ENCODE results near the gene VWA3A. TPM values are rescaled to one million over a fixed set of nuclear protein-coding genes. Genes with fewer than 3 reads are reported as not detected.
"Not testable (repeated sequence)": the region's sequence is repeated elsewhere in the genome, so short reads cannot be mapped to it uniquely, and the experiment has no call there.

The VWA3A gene
- total RNA-seq, 1 donor from 2014 or later = 4.7 TPM

DNA sequence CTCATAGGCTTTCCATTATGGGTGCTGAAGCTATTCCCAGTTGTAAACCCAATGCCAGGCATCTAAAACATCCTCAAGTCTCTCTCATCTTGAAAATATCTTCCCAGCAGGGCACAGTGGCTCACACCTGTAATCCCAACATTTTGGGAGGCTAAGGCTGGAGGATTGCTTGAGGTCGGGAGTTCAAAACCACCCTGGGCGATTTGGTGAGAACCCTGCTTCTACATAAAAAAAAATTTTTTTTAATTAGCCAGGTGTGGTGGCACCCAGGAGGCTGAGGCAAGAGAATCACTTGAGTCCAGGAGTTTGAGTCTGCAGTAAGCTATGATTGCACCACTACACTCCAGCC lies 100.7 kb downstream of the VWA3A start:
- TF ChIP-seq, protein P1, sequence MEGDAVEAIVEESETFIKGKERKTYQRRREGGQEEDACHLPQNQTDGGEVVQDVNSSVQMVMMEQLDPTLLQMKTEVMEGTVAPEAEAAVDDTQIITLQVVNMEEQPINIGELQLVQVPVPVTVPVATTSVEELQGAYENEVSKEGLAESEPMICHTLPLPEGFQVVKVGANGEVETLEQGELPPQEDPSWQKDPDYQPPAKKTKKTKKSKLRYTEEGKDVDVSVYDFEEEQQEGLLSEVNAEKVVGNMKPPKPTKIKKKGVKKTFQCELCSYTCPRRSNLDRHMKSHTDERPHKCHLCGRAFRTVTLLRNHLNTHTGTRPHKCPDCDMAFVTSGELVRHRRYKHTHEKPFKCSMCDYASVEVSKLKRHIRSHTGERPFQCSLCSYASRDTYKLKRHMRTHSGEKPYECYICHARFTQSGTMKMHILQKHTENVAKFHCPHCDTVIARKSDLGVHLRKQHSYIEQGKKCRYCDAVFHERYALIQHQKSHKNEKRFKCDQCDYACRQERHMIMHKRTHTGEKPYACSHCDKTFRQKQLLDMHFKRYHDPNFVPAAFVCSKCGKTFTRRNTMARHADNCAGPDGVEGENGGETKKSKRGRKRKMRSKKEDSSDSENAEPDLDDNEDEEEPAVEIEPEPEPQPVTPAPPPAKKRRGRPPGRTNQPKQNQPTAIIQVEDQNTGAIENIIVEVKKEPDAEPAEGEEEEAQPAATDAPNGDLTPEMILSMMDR (conservative IDR thresholded peaks at IDR 0.05) = no peak
- Mint-ChIP-seq H3K36me3 (peaks cover 3% of the 10 kb centered on the region), H3K9me3 (no peaks in the 10 kb centered on the region), H3K4me1 (ENCODE audit: unreplicated experiment) (peaks cover 34% of the 10 kb centered on the region), H3K27me3 (peaks cover 12% of the 10 kb centered on the region), H3K27ac (no peak overlapping the region), H3K4me3 (no peak overlapping the region)
- DNase-seq (ENCODE audit: extremely low spot score, unreplicated experiment) = no peak

DNA sequence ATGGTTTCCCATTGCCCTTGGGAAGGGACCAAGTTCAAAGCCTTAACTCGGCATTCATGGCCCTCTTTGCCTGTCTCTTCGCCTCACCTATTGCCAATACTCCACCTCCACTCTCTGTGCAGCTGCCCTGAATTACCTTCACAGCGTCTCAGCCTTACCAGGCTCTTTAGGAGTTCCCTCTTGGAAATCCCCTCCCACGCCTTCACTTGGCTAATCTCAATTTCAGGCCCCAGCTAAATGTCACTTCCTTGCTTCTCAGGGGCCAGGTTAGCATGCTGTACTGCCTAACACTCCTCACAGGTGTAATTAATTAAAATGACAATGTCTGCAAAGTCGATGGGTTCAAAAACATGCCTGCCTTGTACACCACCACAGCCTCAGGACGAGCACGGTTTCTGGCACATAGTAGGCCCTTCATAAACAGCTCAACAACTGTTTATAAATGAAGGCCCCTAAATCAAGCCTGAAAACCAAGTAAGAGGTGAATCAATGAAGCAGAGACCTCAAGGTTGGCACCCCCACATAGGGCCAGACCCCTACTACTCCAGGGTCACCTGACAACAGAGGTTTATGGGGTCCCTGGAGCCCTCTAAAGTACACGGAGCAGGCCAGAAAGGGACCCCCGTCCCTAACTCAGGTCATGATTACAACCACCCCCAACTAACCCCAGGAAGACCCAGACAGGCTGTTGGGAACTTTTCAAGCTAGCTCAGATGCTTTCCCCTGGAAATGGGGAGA lies 102.5 kb downstream of the VWA3A start:
- peak overlapping the region; percentile 99 for H3K27ac Mint-ChIP-seq
- peak overlapping the region; percentile 94 for H3K4me3 Mint-ChIP-seq
- H3K36me3 Mint-ChIP-seq = peaks cover 3% of the 10 kb centered on the region
- peaks cover 12% of the 10 kb centered on the region for H3K27me3 Mint-ChIP-seq
- no peak for DNase-seq (ENCODE audit: extremely low spot score, unreplicated experiment)
- H3K4me1 Mint-ChIP-seq (ENCODE audit: unreplicated experiment) = peaks cover 24% of the 10 kb centered on the region
- no peaks in the 10 kb centered on the region for H3K9me3 Mint-ChIP-seq
- TF ChIP-seq, protein P1 (conservative IDR thresholded peaks at IDR 0.05) = no peak

DNA sequence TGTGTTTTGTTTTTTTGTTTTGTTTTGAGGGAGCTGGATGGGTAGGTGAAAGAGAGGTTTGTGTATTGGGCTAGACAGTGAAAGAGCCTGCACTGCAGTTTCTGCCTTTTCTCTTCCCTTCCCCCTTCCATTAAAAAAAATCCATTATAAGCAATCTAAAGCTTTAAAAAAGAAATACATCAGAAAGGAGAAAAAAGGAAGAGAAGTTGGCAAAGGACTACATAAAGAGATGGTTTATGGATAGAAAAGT lies 103.0 kb downstream of the VWA3A start:
- Mint-ChIP-seq H3K27me3 (peaks cover 12% of the 10 kb centered on the region), H3K9me3 (no peaks in the 10 kb centered on the region), H3K4me1 (ENCODE audit: unreplicated experiment) (peaks cover 24% of the 10 kb centered on the region), H3K36me3 (peaks cover 3% of the 10 kb centered on the region), H3K27ac (peak overlapping the region; percentile 99), H3K4me3 (peak overlapping the region; percentile 94)
- DNase-seq (ENCODE audit: extremely low spot score, unreplicated experiment) = no peak
- TF ChIP-seq, protein P1 (conservative IDR thresholded peaks at IDR 0.05) = no peak

DNA sequence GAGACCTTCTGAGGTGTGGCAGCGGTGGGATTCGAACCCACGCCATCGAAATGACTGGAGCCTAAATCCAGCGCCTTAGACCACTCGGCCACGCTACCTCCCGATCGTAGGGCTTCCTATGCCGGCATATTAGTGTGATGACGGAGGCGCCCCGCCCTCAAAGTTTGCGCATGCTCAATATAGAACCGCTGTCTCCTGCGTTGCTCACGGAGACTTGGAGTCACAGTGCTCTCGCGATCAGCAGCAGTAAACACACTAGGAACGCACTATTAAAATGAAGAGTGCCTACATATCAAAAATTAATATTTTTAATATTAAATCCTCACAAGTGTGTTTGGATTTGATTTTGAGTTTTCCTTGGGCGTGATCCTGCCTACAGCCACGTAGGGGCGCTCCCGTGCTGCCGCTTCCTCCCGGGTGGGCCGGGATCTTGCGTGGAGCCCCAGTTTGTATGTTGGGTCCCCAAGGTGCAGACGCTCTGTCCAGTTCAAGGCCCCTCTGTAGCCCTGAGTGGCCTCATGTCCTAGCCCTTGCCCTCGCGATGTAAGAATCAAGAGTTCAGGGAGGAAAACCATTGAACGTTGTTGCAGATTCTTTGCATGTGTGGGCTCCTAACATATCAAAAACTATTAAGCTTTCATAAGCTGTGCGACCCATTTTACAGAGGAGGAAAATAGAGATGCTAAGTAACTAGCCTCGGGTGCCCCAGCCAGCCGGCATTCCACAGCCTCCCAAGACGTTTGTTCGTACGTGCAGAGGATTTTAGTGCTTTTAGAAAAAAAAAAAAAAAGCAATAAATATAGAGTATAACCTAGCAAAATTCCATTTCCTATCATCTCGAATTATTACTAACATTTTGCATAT lies 103.6 kb downstream of the VWA3A start:
- Mint-ChIP-seq H3K4me3 (peak overlapping the region; percentile 94), H3K36me3 (peaks cover 3% of the 10 kb centered on the region), H3K4me1 (ENCODE audit: unreplicated experiment) (peaks cover 24% of the 10 kb centered on the region), H3K27me3 (peaks cover 12% of the 10 kb centered on the region), H3K27ac (peak overlapping the region; percentile 99), H3K9me3 (no peaks in the 10 kb centered on the region)
- peak; percentile 96 for DNase-seq (ENCODE audit: extremely low spot score, unreplicated experiment)
- TF ChIP-seq, protein P1 (conservative IDR thresholded peaks at IDR 0.05) = peak; percentile 95

DNA sequence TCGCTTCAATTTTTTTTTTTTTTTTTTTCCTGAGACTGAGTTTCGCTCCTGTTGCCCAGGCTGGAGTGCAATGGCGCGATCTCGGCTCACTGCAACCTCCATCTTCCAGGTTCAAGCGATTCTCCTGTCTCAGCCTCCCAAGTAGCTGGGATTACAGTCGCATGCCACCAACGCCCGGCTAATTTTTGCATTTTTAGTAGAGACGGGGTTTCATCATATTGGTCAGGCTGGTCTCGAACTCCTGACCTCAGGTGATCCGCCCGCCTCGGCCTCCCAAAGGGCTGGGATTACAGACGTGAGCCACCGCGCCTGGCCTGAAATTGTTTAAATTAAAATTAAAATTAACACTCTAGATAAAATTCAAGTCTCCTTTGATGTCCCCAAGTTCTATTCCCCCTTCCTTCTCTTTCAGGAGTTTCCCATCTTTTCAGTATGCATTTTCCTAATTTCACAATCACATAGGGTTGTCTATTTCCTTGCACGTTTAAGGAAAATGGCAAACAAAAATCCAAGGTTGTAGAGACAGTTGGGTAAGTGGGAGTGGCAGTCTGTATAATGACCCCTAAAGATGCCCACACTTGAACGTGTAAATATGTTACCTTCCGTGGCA lies 104.3 kb downstream of the VWA3A start:
- Mint-ChIP-seq H3K4me3 (peak overlapping the region; percentile 78), H3K27me3 (peaks cover 12% of the 10 kb centered on the region), H3K4me1 (ENCODE audit: unreplicated experiment) (peaks cover 22% of the 10 kb centered on the region), H3K27ac (peak overlapping the region; percentile 12)
- DNase-seq (ENCODE audit: extremely low spot score, unreplicated experiment); H3K9me3 Mint-ChIP-seq; H3K36me3 Mint-ChIP-seq: not testable (repeated sequence)
